Tibial artery (tissue), 4 donors: Measurements from ENCODE around the gene FOXQ1.

Experiments used
- DNase-seq, 2 donors: peaks; one replicate each; pipeline ENCODE4 v3.0.0-alpha.2; 2019
- H3K27ac ChIP-seq, 2 donors: fragments of 200-600 bp; sonication (generic) in 1 of 2; 1 replicate in 1 of 2; 2 replicates in 1 of 2; pipeline ENCODE4 v1.5.1; 2018 to 2019; ENCODE audit warnings: mild to moderate bottlenecking in 1 of 2
- H3K27me3 ChIP-seq, 2 donors: fragments of 200-600 bp; sonication (generic) in 1 of 2; one replicate each; pipeline versions ENCODE4 v1.5.1 to v1.6.0; 2016 to 2019
- H3K36me3 ChIP-seq, 3 donors: fragments of 200-600 bp; sonication (generic) in 2 of 3; one replicate each; pipeline ENCODE4 v1.5.1; 2016 to 2019; ENCODE audit warnings: mild to moderate bottlenecking in 2 of 3
- H3K4me1 ChIP-seq, 4 donors: fragments of 200-600 bp; sonication (generic) in 2 of 4; 1 replicate in 3 of 4; 2 replicates in 1 of 4; pipeline ENCODE4 v1.5.1; 2016 to 2019
- H3K4me3 ChIP-seq, 2 donors: fragments of 200-600 bp; sonication (generic) in 1 of 2; 1 replicate in 1 of 2; 2 replicates in 1 of 2; pipeline ENCODE4 v1.5.1; 2018 to 2019; ENCODE audit warnings: mild to moderate bottlenecking in 2 of 2
- H3K9me3 ChIP-seq, 3 donors: fragments of 200-600 bp; sonication (generic) in 1 of 3; one replicate each; pipeline ENCODE4 v1.5.1; 2016 to 2019
- intact Hi-C: fragments of 100-400 bp; cut with DNase I; formaldehyde crosslinking; loops from one replicate; pipeline ENCODE4 v1.15.0; 2023; ENCODE audit warnings: low total_unique reads
- TF ChIP-seq, protein P1 (sequence below), 2 experiments: fragments of 200-600 bp in 1 of 2; fragments of 450-650 bp in 1 of 2; IDR thresholded peaks; one replicate each; pipeline ENCODE4 v1.5.1; 2017 to 2019; ENCODE audit warnings: antibody characterized with exemption in 2 of 2, mild to moderate bottlenecking in 1 of 2, moderate library complexity in 1 of 2

FOXQ1 gene

DNA sequence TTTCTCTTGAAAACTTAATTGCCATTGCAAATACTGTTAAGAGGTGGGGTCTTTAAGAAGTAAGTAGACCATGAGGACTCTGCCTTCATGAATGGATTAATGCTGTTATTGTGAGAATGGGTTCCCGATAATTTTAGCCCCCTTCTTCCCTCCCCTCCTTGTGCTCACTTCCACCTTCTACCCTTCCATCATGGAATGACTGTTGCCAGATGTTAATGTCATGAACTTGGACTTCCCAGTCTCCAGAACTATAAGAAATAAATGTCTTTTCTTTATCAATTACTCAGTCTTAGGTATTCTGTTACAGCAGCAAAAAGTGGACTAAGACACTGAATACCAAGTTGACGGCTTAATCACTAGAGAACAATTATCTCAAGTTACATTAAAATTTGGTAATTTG lies 5.8 kb upstream of the FOXQ1 start:
- Histone ChIP-seq H3K27me3 (peaks cover 0 to 18% of the 10 kb centered on the region in 2 donors), H3K4me3 (no peak overlapping the region), H3K36me3 (no peaks in the 10 kb centered on the region), H3K27ac (no peak overlapping the region), H3K9me3 (peaks cover 0 to 19% (median 13%) of the 10 kb centered on the region in 3 donors), H3K4me1 (peaks cover 0 to 7% (median 5%) of the 10 kb centered on the region in 4 donors)
- no peak for DNase-seq
- intact Hi-C loops, result no loop called here
- TF ChIP-seq, protein P1, sequence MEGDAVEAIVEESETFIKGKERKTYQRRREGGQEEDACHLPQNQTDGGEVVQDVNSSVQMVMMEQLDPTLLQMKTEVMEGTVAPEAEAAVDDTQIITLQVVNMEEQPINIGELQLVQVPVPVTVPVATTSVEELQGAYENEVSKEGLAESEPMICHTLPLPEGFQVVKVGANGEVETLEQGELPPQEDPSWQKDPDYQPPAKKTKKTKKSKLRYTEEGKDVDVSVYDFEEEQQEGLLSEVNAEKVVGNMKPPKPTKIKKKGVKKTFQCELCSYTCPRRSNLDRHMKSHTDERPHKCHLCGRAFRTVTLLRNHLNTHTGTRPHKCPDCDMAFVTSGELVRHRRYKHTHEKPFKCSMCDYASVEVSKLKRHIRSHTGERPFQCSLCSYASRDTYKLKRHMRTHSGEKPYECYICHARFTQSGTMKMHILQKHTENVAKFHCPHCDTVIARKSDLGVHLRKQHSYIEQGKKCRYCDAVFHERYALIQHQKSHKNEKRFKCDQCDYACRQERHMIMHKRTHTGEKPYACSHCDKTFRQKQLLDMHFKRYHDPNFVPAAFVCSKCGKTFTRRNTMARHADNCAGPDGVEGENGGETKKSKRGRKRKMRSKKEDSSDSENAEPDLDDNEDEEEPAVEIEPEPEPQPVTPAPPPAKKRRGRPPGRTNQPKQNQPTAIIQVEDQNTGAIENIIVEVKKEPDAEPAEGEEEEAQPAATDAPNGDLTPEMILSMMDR (IDR thresholded peaks at IDR 0.05), result no peak

DNA sequence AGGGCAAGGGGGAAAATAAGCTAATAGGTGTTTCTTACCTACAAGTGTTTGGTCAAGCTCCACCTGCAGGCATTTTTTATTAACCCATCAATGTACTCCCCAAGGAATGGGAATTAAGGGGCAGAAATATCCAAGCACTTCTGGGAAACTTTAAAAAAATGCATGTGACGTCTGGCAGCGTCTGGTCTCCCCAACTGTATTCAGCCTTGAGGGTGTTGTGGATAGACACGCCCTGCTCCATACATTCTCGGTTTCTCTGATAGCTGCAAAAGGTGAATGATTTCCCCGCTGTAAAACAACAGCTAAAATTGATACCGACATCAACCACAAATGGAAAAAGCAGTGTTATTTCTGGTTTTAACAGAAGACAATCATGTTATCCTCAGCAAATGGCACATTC lies 2.5 kb upstream of the FOXQ1 start:
- H3K27me3 ChIP-seq, result peaks cover 0 to 49% of the 10 kb centered on the region in 2 donors
- peaks cover 0 to 27% (median 23%) of the 10 kb centered on the region in 4 donors for H3K4me1 ChIP-seq
- intact Hi-C loops, result no loop called here
- no peak for DNase-seq
- peaks cover 0 to 10% (median 8%) of the 10 kb centered on the region in 3 donors for H3K9me3 ChIP-seq
- no peaks in the 10 kb centered on the region for H3K36me3 ChIP-seq
- no peak overlapping the region for H3K27ac ChIP-seq
- TF ChIP-seq, protein P1 (IDR thresholded peaks at IDR 0.05), result no peak
- no peak overlapping the region for H3K4me3 ChIP-seq

DNA sequence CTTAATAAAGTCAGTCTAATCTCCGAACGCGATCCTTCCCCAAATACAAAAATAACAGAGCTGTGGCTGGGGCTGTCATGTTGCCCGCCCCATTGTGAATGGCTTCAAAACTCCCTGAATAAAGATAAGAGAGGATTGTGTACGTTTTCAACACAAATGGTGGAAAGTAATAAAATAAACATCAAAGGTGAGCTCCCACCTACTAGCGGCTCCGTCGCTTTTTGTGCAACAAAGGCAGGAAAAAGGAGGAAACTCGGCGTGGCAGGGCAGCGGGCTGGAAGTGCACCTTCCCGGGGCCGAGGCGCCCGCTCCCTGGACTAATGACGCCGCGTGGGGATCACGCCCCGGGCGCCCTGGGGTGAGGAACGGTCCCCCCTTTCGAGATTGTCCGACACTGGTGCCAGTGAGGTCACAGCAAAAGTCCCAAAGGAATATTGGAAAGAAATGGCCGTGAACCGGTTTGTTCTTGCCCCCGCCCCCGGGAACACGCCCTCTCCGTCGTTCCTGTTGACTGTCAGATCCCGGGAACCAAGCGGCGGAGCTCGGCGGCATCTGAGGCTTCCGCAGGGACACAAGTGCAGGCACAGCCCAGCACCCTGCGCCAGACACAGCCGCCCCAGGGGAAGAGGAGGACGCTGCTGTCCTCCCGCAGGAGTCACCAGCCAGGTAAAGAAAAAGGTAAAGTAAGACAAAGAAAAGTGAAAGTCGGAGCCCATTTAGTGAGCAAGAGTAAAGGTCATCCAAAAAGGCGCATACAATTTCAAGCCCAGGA lies 1.1 kb upstream of the FOXQ1 start:
- Histone ChIP-seq H3K4me3 (peak overlapping the region; percentile 15 to 46), H3K4me1 (peaks cover 0 to 29% (median 25%) of the 10 kb centered on the region in 4 donors), H3K27me3 (peaks cover 2 to 63% of the 10 kb centered on the region in 2 donors), H3K9me3 (peaks cover 0 to 5% (median 0%) of the 10 kb centered on the region in 3 donors), H3K27ac (no peak overlapping the region), H3K36me3 (no peaks in the 10 kb centered on the region)
- TF ChIP-seq, protein P1 (IDR thresholded peaks at IDR 0.05), result no peak
- DNase-seq, result no peak
- intact Hi-C loops, result no loop called here

DNA sequence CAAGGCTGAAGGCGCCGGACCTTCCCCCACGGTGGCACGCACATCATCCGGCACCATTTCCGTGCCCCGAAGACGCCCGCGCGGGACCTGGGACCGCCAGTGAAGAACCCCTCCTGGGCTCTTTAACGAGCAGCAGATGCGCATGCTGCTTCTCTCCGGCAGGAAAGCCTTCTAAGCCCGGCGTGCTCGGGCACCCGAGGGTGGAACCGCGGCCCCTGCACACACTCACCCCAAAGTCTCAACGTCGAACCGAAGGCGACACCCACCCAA lies 240 bp downstream of the FOXQ1 start:
- Histone ChIP-seq H3K27me3 (peaks cover 2 to 72% of the 10 kb centered on the region in 2 donors), H3K9me3 (no peaks in the 10 kb centered on the region), H3K27ac (no peak overlapping the region), H3K4me1 (peaks cover 0 to 39% (median 31%) of the 10 kb centered on the region in 4 donors), H3K36me3 (no peaks in the 10 kb centered on the region), H3K4me3 (peak overlapping the region; percentile 34 to 46)
- TF ChIP-seq, protein P1 (IDR thresholded peaks at IDR 0.05), result no peak
- DNase-seq, result no peak
- intact Hi-C loops, result no loop called here

DNA sequence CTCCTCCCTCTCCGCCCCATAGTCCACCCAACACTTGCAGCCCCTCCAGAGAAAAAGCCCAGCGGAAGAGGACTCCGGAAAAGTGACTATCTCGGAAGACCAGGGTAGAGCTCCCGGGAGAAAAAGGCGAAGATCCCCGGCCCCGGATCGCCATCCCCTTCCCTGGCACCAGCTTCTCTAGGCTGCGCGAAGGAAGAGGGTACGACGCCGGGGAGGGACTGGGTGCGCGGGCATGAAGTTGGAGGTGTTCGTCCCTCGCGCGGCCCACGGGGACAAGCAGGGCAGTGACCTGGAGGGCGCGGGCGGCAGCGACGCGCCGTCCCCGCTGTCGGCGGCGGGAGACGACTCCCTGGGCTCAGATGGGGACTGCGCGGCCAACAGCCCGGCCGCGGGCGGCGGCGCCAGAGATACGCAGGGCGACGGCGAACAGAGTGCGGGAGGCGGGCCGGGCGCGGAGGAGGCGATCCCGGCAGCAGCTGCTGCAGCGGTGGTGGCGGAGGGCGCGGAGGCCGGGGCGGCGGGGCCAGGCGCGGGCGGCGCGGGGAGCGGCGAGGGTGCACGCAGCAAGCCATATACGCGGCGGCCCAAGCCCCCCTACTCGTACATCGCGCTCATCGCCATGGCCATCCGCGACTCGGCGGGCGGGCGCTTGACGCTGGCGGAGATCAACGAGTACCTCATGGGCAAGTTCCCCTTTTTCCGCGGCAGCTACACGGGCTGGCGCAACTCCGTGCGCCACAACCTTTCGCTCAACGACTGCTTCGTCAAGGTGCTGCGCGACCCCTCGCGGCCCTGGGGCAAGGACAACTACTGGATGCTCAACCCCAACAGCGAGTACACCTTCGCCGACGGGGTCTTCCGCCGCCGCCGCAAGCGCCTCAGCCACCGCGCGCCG lies 822 bp downstream of the FOXQ1 start:
- Histone ChIP-seq H3K27me3 (peaks cover 2 to 77% of the 10 kb centered on the region in 2 donors), H3K4me1 (peaks cover 0 to 39% (median 31%) of the 10 kb centered on the region in 4 donors), H3K36me3 (no peaks in the 10 kb centered on the region), H3K9me3 (no peaks in the 10 kb centered on the region), H3K4me3 (peak overlapping the region; percentile 34 to 46), H3K27ac (no peak overlapping the region)
- intact Hi-C loops, result no loop called here
- no peak for DNase-seq
- TF ChIP-seq, protein P1 (IDR thresholded peaks at IDR 0.05), result no peak
